OCI-LY7 (cell line): Measurements from ENCODE around the gene TTC9B.

Experiments
- CTCF ChIP-seq: fragments of 200-600 bp; sonication (generic); conservative IDR thresholded peaks from 2 replicates; pipeline ENCODE4 v1.5.1; 2014; ENCODE audit warnings: mild to moderate bottlenecking, antibody characterized with exemption, low read length, moderate library complexity, mixed read lengths
- EZH2phosphoT487 ChIP-seq: fragments of 200-600 bp; sonication (generic); IDR thresholded peaks from 2 replicates; pipeline ENCODE4 v1.6.1; 2018; ENCODE audit warnings: low read depth, borderline replicate concordance, mild to moderate bottlenecking, mixed run types, antibody characterized with exemption, low read length, moderate library complexity, mixed read lengths

GRCh38 chr19:40228863-40229262 is 10.7 kb upstream of the TTC9B start:
- TF ChIP-seq CTCF: no peak
- no peak for TF ChIP-seq EZH2phosphoT487
